Body of pancreas (tissue), 4 donors: ENCODE data around the gene COX7A2L. TPM values are rescaled to one million over a fixed set of nuclear protein-coding genes. Genes with fewer than 3 reads are reported as not detected.

Experiments
- ATAC-seq: fragments of 150-250 bp; one replicate; pipeline ENCODE4 v1.9.1; 2016
- DNase-seq, 4 donors: peaks; one replicate each; pipeline ENCODE4 v3.0.0-alpha.2; 2019
- H3K27ac ChIP-seq, 4 donors: fragments of 200-600 bp; sonication (generic); 1 replicate in 3 of 4; 2 replicates in 1 of 4; pipeline versions ENCODE4 v1.5.1 to v1.6.1; 2016 to 2019; ENCODE audit warnings: mild to moderate bottlenecking in 1 of 4, mixed read lengths in 1 of 4, moderate library complexity in 1 of 4
- H3K27me3 ChIP-seq, 2 donors: fragments of 200-600 bp; sonication (generic); one replicate each; pipeline ENCODE4 v1.6.0; 2016; ENCODE audit warnings: mild to moderate bottlenecking in 1 of 2
- H3K36me3 ChIP-seq, 2 donors: fragments of 200-600 bp; sonication (generic); replicated peaks in 1 of 2; 2 replicates each; pipeline ENCODE4 v1.5.1; 2016; ENCODE audit warnings: low read depth in 2 of 2; ENCODE audit not compliant: insufficient read depth in 1 of 2
- H3K4me1 ChIP-seq: fragments of 200-600 bp; sonication (generic); one replicate; pipeline ENCODE4 v1.6.0; 2016
- H3K4me3 ChIP-seq, 2 donors: fragments of 200-600 bp; sonication (generic); 1 replicate in 1 of 2; 2 replicates in 1 of 2; pipeline ENCODE4 v1.5.1; 2016 to 2019
- H3K9me3 ChIP-seq, 3 donors: fragments of 200-600 bp; sonication (generic); 1 replicate in 2 of 3; 2 replicates in 1 of 3; pipeline ENCODE4 v1.5.1; 2016
- POLR2A ChIP-seq, 3 donors: fragments of 450-650 bp; IDR thresholded peaks; one replicate each; pipeline ENCODE4 v1.6.1; 2016; ENCODE audit warnings: antibody characterized with exemption in 3 of 3, mild to moderate bottlenecking in 2 of 3
- WGBS, 2 donors: methylation state at CpG; one replicate each; pipeline ENCODE4 v1.1.5; 2017; 5-methylcytosine and 5-hydroxymethylcytosine counted together
- intact Hi-C: fragments of 100-400 bp; cut with DNase I; formaldehyde crosslinking; loops from one replicate; pipeline ENCODE4 v1.15.1; 2023
- total RNA-seq, 2 donors: library from RNA; depleted of rRNA; stranded (reverse); fragments of >200 nt; gene quantifications; one replicate each; pipeline ENCODE4 v1.1.0, GENCODE V29; 2016
- TF ChIP-seq, protein P1 (sequence below), 7 experiments: fragments of 450-650 bp in 4 of 7; fragments of 200-600 bp in 3 of 7; sonication (generic) in 3 of 7; IDR thresholded peaks; one replicate each; pipeline ENCODE4 v1.5.1; 2016 to 2019; ENCODE audit warnings: antibody characterized with exemption in 7 of 7

Gene COX7A2L
- total RNA-seq, 2 donors from 2014 or later, result 41.9 to 58.1 TPM

DNA sequence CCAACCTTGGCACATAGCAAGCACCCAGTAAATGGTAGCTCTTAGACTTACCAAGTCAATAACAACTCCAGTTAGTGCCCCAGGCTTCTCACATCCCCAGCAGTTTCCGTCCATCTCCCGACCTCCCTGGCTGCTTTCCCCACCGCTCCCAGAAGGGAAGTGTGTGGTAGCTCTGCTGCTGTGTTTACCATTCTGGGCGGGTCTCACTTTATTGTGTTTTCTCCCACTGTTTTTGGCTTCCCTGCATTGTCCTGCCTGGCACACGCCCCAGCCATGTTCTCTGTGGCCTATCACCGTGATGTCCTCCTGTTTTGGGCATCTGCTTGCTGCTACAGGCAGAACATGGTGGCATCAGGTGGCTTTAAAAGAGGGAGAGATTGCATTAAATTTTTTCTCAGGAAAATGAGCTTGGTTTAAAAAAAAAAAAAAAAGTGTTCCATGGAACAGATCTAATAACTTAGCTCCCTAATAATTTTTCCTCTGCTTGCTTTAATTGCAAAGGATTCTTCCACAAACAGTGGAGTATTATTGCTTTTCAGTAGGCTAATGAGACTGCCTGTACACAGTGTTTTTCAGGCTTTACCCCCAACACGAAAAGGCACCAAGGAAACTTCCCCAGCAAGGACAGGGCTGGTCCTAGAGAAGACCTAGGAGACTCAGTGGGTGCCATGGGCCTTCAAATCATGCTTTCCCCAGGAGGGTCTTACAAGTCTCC, 8.0 kb upstream of the COX7A2L start:
- no peaks in the 10 kb centered on the region for H3K36me3 ChIP-seq
- DNase-seq (no peak), ATAC-seq (no peak)
- no peak overlapping the region for H3K27ac ChIP-seq
- H3K4me1 ChIP-seq, result peaks cover 9% of the 10 kb centered on the region
- intact Hi-C loops, result no loop called here
- TF ChIP-seq, protein P1, sequence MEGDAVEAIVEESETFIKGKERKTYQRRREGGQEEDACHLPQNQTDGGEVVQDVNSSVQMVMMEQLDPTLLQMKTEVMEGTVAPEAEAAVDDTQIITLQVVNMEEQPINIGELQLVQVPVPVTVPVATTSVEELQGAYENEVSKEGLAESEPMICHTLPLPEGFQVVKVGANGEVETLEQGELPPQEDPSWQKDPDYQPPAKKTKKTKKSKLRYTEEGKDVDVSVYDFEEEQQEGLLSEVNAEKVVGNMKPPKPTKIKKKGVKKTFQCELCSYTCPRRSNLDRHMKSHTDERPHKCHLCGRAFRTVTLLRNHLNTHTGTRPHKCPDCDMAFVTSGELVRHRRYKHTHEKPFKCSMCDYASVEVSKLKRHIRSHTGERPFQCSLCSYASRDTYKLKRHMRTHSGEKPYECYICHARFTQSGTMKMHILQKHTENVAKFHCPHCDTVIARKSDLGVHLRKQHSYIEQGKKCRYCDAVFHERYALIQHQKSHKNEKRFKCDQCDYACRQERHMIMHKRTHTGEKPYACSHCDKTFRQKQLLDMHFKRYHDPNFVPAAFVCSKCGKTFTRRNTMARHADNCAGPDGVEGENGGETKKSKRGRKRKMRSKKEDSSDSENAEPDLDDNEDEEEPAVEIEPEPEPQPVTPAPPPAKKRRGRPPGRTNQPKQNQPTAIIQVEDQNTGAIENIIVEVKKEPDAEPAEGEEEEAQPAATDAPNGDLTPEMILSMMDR (IDR thresholded peaks at IDR 0.05), result no peak
- TF ChIP-seq POLR2A (IDR thresholded peaks at IDR 0.05), result no peak
- H3K4me3 ChIP-seq, result no peak overlapping the region
- no peaks in the 10 kb centered on the region for H3K9me3 ChIP-seq
- H3K27me3 ChIP-seq, result no peaks in the 10 kb centered on the region
- 65 to 80% methylated on average over 7 of the region's 7 CpGs for WGBS, 2 donors

DNA sequence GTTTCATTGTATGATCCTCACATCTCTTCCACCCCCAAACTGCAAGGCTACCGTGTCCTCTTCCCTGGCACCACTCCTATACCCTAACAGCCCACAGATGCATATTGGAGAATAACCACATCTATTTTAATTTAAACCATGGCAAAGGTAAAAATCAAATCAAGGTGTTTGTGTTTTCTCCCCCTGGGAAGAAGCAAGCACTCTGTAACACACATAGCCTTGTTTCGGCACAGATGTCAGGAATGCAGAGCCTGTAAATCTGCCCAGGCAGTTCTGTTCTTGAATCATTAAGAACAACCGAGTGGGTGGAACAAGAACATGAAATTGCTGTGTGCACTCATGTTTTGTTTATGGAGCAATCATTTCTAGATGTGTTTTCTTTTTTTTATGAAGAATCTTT, 6.8 kb upstream of the COX7A2L start:
- peak in 1 of 4 donors; percentile 5 for DNase-seq
- H3K36me3 ChIP-seq, result no peaks in the 10 kb centered on the region
- ATAC-seq, result peak; percentile 57
- peaks cover 9% of the 10 kb centered on the region for H3K4me1 ChIP-seq
- H3K27me3 ChIP-seq, result no peaks in the 10 kb centered on the region
- no peak for TF ChIP-seq POLR2A (IDR thresholded peaks at IDR 0.05)
- TF ChIP-seq, protein P1 (IDR thresholded peaks at IDR 0.05), result no peak
- H3K9me3 ChIP-seq, result no peaks in the 10 kb centered on the region
- H3K27ac ChIP-seq, result no peak overlapping the region
- 41 to 43% methylated on average over 3 of the region's 3 CpGs for WGBS, 2 donors
- H3K4me3 ChIP-seq, result no peak overlapping the region
- intact Hi-C loops, result no loop called here

DNA sequence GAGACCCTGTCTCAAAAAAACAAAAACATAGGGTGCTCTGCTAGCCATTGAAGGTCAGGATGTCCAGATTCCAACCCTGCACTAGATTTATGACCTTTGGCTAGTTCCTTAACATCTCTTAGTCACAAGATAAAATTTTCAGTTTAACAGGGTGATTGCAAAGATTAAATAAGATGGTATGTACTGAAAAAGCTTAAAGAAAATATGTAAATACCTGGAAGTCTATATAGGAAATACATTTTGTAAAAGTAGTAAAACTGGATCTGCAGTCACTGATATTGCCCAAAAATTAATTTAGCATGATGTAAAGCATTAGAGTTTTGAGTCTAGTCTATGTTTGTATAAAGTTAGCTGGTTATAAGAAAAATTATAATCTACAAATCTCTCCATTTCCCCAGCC, 5.4 kb upstream of the COX7A2L start:
- ATAC-seq (no peak), DNase-seq (no peak)
- no peaks in the 10 kb centered on the region for H3K27me3 ChIP-seq
- H3K9me3 ChIP-seq, result no peaks in the 10 kb centered on the region
- no peaks in the 10 kb centered on the region for H3K36me3 ChIP-seq
- H3K4me1 ChIP-seq, result peaks cover 19% of the 10 kb centered on the region
- no peak for TF ChIP-seq POLR2A (IDR thresholded peaks at IDR 0.05)
- TF ChIP-seq, protein P1 (IDR thresholded peaks at IDR 0.05), result no peak
- H3K4me3 ChIP-seq, result no peak overlapping the region
- intact Hi-C loops, result no loop called here
- no peak overlapping the region for H3K27ac ChIP-seq

DNA sequence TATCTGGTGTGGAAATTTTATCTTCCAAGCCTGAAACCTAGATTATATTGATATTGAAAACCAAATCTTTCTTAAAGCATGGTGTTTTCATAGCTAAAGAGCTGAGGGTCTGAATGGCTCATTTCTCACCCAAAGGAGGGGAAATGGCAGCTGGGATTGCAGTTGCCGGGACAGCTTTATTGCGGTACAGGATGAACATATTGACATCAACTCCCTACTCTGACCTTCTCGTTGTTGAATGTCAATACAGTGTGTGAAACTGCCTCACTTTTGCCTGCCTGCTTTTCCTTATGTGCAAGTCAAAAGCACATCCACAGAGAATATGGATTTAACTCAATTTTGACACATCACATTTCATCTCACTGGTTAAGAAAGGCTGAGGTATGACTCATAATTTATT, 3.6 kb upstream of the COX7A2L start:
- no peak for ATAC-seq

More for the DNA sequence above, 3.6 kb upstream of the COX7A2L start:
- DNase-seq, result no peak
- TF ChIP-seq, protein P1 (IDR thresholded peaks at IDR 0.05), result no peak
- no peak for TF ChIP-seq POLR2A (IDR thresholded peaks at IDR 0.05)
- intact Hi-C loops, result no loop called here
- H3K9me3 ChIP-seq, result no peaks in the 10 kb centered on the region
- H3K36me3 ChIP-seq, result no peaks in the 10 kb centered on the region
- 69 to 79% methylated on average over 3 of the region's 3 CpGs for WGBS, 2 donors
- H3K27ac ChIP-seq, result no peak overlapping the region
- peaks cover 25% of the 10 kb centered on the region for H3K4me1 ChIP-seq
- H3K27me3 ChIP-seq, result no peaks in the 10 kb centered on the region
- H3K4me3 ChIP-seq, result no peak overlapping the region
